ENCODE results near the gene WDR70. TPM values are rescaled to one million over a fixed set of nuclear protein-coding genes. Genes with fewer than 3 reads are reported as not detected.
A peak's percentile ranks its signal among the peaks of the same experiment; 100 is the strongest.

Gene WDR70
- total RNA-seq, 1 experiment from 2014 or later: 26.5 TPM

- peak; percentile 98 for DNase-seq (ENCODE audit: low read depth)
Measured at GRCh38 chr5:37722236-37723161, 343.4 kb downstream of the WDR70 start.

GRCh38 chr5:37723162-37723961, 344.2 kb downstream of the WDR70 start:
- DNase-seq (ENCODE audit: low read depth): peak; percentile 62

- DNase-seq (ENCODE audit: low read depth): peak; percentile 42
Measured at GRCh38 chr5:37724395-37725125, 345.4 kb downstream of the WDR70 start.

GRCh38 chr5:37725185-37725584, 346.1 kb downstream of the WDR70 start:
- DNase-seq (ENCODE audit: low read depth): no peak

- DNase-seq (ENCODE audit: low read depth): no peak
Measured at GRCh38 chr5:37727238-37727637, 348.1 kb downstream of the WDR70 start.

GRCh38 chr5:37730896-37731455, 351.9 kb downstream of the WDR70 start:
- peak; percentile 32 for DNase-seq (ENCODE audit: low read depth)

- no peak for DNase-seq (ENCODE audit: low read depth)
Measured at GRCh38 chr5:37734114-37734513, 355.0 kb downstream of the WDR70 start.

- DNase-seq (ENCODE audit: low read depth): peak; percentile 62
Measured at GRCh38 chr5:37735649-37736347, 356.7 kb downstream of the WDR70 start.

- DNase-seq (ENCODE audit: low read depth): no peak
Measured at GRCh38 chr5:37736397-37736796, 357.3 kb downstream of the WDR70 start.

GRCh38 chr5:37737326-37738056, 358.4 kb downstream of the WDR70 start:
- DNase-seq (ENCODE audit: low read depth): no peak

- peak; percentile 98 for DNase-seq (ENCODE audit: low read depth)
Measured at GRCh38 chr5:37738057-37738691, 359.1 kb downstream of the WDR70 start.

GRCh38 chr5:37738865-37739488, 359.9 kb downstream of the WDR70 start:
- no peak for DNase-seq (ENCODE audit: low read depth)

- peak; percentile 84 for DNase-seq (ENCODE audit: low read depth)
Measured at GRCh38 chr5:37739817-37740261, 360.7 kb downstream of the WDR70 start.

- peak; percentile 75 for DNase-seq (ENCODE audit: low read depth)
Measured at GRCh38 chr5:37740331-37741066, 361.4 kb downstream of the WDR70 start.

GRCh38 chr5:37742111-37742510, 363.0 kb downstream of the WDR70 start:
- DNase-seq (ENCODE audit: low read depth): no peak

GRCh38 chr5:37751227-37751626, 372.1 kb downstream of the WDR70 start:
- peak; percentile 44 for DNase-seq (ENCODE audit: low read depth)

- DNase-seq (ENCODE audit: low read depth): no peak
Measured at GRCh38 chr5:37754976-37755375, 375.9 kb downstream of the WDR70 start.

GRCh38 chr5:37755581-37755980, 376.5 kb downstream of the WDR70 start:
- no peak for DNase-seq (ENCODE audit: low read depth)
